Measurements from ENCODE around the gene PKLR.

Gene PKLR

GRCh38 chr1:155308493-155309422, 7.5 kb upstream of the PKLR start, which contains the start of gene FDPS:
FDPS (plus strand) TSS chr1:155308866; CDS start chr1:155309790, 924 bp downstream.
- Histone ChIP-seq H3K4me1 (ENCODE audit: insufficient read depth, low read length, severe bottlenecking) (peaks cover 44% of the 10 kb centered on the region), H3K27me3 (ENCODE audit: insufficient read depth, low read length) (no peaks in the 10 kb centered on the region), H2AFZ (ENCODE audit: low read length) (no peak within 1 kb of the TSS), H4K20me1 (ENCODE audit: insufficient read depth, low read length) (no peaks in the 10 kb centered on the region), H3K9ac (ENCODE audit: low read length) (peak within 1 kb of the TSS; percentile 100), H3K4me3 (ENCODE audit: low read depth, low read length, poor library complexity, severe bottlenecking) (peak within 1 kb of the TSS; percentile 100), H3K27ac (ENCODE audit: low read depth, low read length, poor library complexity, severe bottlenecking) (peak within 1 kb of the TSS; percentile 96), H3K9me3 (ENCODE audit: low read length) (no peaks in the 10 kb centered on the region), H3F3A (ENCODE audit: insufficient read depth, low read length) (no peaks in the 10 kb centered on the region), H3K79me2 (ENCODE audit: insufficient read depth, low read length) (peaks cover 24% of the 10 kb centered on the region), H3K36me3 (ENCODE audit: insufficient read depth, low read length) (peaks cover 44% of the 10 kb centered on the region), H3K4me2 (ENCODE audit: low read length) (peak within 1 kb of the TSS; percentile 90), H3K9me2 (ENCODE audit: low read depth, low read length) (no peaks in the 10 kb centered on the region)
- TF ChIP-seq CTCF (IDR thresholded peaks at IDR 0.05; ENCODE audit: low read length) (no peak), EZH2 (IDR thresholded peaks at IDR 0.05; ENCODE audit: borderline replicate concordance, low read length) (no peak)

- no peaks in the 10 kb centered on the region for H3K27me3 ChIP-seq (ENCODE audit: insufficient read depth, low read length)
- H3K4me3 ChIP-seq (ENCODE audit: low read depth, low read length, poor library complexity, severe bottlenecking): peak overlapping the region; percentile 100
- H3K4me1 ChIP-seq (ENCODE audit: insufficient read depth, low read length, severe bottlenecking): peaks cover 44% of the 10 kb centered on the region
- H3K4me2 ChIP-seq (ENCODE audit: low read length): peak overlapping the region; percentile 90; the same call in 1 of the 2 replicates
- no peaks in the 10 kb centered on the region for H3F3A ChIP-seq (ENCODE audit: insufficient read depth, low read length)
- no peaks in the 10 kb centered on the region for H3K9me2 ChIP-seq (ENCODE audit: low read depth, low read length)
- no peaks in the 10 kb centered on the region for H3K9me3 ChIP-seq (ENCODE audit: low read length)
- peaks cover 31% of the 10 kb centered on the region for H3K36me3 ChIP-seq (ENCODE audit: insufficient read depth, low read length)
- H3K27ac ChIP-seq (ENCODE audit: low read depth, low read length, poor library complexity, severe bottlenecking): peak overlapping the region; percentile 96
- no peak overlapping the region for H2AFZ ChIP-seq (ENCODE audit: low read length)
- H3K9ac ChIP-seq (ENCODE audit: low read length): peak overlapping the region; percentile 67; the same call in 1 of the 2 replicates
- TF ChIP-seq CTCF (IDR thresholded peaks at IDR 0.05; ENCODE audit: low read length) (peak; percentile 64), EZH2 (IDR thresholded peaks at IDR 0.05; ENCODE audit: borderline replicate concordance, low read length) (no peak)
- H3K79me2 ChIP-seq (ENCODE audit: insufficient read depth, low read length): peaks cover 24% of the 10 kb centered on the region
- H4K20me1 ChIP-seq (ENCODE audit: insufficient read depth, low read length): no peaks in the 10 kb centered on the region
Observed at GRCh38 chr1:155307247-155307740, 6.1 kb upstream of the PKLR start.

- Histone ChIP-seq H2AFZ (ENCODE audit: low read length) (no peak overlapping the region), H3K4me2 (ENCODE audit: low read length) (no peak overlapping the region), H3K27ac (ENCODE audit: low read depth, low read length, poor library complexity, severe bottlenecking) (peak overlapping the region; percentile 4)
Observed at GRCh38 chr1:155305881-155306391, 4.7 kb upstream of the PKLR start.

More at GRCh38 chr1:155305881-155306391, 4.7 kb upstream of the PKLR start:
- H3K9me2 ChIP-seq (ENCODE audit: low read depth, low read length): no peaks in the 10 kb centered on the region
- no peaks in the 10 kb centered on the region for H3K27me3 ChIP-seq (ENCODE audit: insufficient read depth, low read length)
- peaks cover 21% of the 10 kb centered on the region for H3K79me2 ChIP-seq (ENCODE audit: insufficient read depth, low read length)
- H3K9me3 ChIP-seq (ENCODE audit: low read length): no peaks in the 10 kb centered on the region
- H3K9ac ChIP-seq (ENCODE audit: low read length): no peak overlapping the region
- H3F3A ChIP-seq (ENCODE audit: insufficient read depth, low read length): no peaks in the 10 kb centered on the region
- H4K20me1 ChIP-seq (ENCODE audit: insufficient read depth, low read length): no peaks in the 10 kb centered on the region
- TF ChIP-seq EZH2 (IDR thresholded peaks at IDR 0.05; ENCODE audit: borderline replicate concordance, low read length) (no peak), CTCF (IDR thresholded peaks at IDR 0.05; ENCODE audit: low read length) (no peak)
- H3K4me1 ChIP-seq (ENCODE audit: insufficient read depth, low read length, severe bottlenecking): peaks cover 35% of the 10 kb centered on the region
- peaks cover 19% of the 10 kb centered on the region for H3K36me3 ChIP-seq (ENCODE audit: insufficient read depth, low read length)
- no peak overlapping the region for H3K4me3 ChIP-seq (ENCODE audit: low read depth, low read length, poor library complexity, severe bottlenecking)

All from OCI-LY1 (cell line).